Activated CD8-positive, alpha-beta memory T cell treated with anti-CD3 and anti-CD28 coated beads for 24 hours (primary cell): Measurements from ENCODE around the gene POTEF.
"Not testable (repeated sequence)": the region's sequence is repeated elsewhere in the genome, so short reads cannot be mapped to it uniquely, and the experiment has no call there.

Experiments
- DNase-seq: peaks from one replicate; pipeline ENCODE4 v3.0.0-alpha.2; 2020

Gene POTEF

GRCh38 chr2:130129120-130129829 is at the start of gene POTEF:
Gene POTEF, minus strand, starts transcription at chr2:130129222. Its CDS starts 8,707 bp downstream, at chr2:130120515.
- DNase-seq, result not testable (repeated sequence)

- not testable (repeated sequence) for DNase-seq
Observed at GRCh38 chr2:130174866-130175265, 45.8 kb upstream of the POTEF start.

DNA sequence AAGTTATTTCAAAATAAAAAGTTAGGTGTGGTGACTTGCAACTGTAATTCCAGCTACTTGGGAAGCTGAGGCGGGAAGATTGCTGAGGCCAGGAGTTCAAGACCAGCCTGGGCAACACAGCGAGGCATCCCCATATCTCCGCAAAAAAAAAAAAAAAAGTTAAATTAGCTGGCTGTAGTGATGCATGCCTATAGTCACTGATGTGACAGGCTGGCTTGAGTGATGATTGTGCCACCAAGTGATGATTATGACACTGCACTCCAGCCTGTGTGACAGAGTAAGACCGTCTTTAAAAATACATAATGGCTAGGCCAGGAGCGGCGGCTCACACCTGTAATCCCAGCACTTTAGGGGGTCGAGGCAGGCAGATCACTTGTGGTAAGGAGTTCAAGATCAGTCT is 40.9 kb upstream of the POTEF start:
- DNase-seq, result no peak

DNA sequence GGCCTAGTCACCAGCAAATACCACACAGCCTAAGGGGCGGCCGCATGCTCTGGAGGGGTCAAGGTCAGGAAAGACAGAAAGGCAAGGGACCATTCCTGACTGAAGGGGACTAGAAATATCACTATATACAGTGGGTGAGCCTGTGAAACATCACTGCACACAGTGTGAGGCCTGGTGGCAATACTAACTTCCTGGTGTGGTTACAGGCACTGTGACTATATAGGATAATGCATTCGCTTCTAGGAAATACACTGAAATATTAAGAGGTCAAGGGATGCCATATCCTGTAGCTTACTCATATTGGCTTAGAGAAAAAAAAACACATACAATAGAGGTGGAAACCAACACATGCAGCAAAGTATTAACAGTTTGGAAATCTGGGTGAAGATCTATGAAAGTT is 40.1 kb upstream of the POTEF start:
- not testable (repeated sequence) for DNase-seq

DNA sequence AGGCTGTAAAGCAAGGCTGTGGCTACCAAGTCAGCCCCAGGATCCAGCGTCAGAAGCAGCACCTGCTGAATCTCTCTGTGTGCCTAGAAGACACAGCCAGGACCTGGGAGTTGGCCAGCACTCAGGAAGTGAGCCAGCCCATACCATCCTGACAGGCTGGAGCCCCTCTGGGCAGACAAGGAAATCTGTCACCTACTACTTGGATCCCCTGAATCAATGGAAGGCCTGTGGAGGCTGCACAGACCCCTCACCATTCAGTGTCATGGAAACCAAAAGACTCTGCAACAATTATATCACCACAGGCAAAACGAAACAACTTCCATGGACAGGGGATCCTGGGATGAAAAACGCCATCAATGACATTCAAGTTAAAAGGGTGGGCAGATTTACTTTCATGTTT is 37.6 kb upstream of the POTEF start:
- DNase-seq, result not testable (repeated sequence)

- no peak for DNase-seq
Observed at GRCh38 chr2:130165293-130166016, 36.4 kb upstream of the POTEF start.

DNA sequence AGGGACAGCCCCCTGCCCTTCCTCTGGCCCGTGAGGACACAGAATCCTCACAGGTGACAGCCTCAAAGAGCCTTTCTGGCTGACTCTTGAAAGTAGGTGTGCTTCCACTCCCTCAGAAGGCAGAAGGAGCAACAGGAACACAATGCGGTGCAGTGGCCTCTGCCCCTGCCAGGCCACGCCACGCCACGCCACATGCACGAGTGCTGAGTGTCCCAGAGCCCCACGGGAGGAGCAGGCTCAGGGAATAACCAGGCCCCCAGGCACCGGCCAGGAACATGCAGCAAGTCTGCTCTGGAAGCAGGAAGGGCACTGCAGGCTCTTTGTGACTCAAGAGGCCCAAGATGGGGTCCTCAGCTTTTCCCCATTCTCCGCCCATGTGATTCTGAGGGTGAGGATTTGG is 33.9 kb upstream of the POTEF start:
- no peak for DNase-seq

GRCh38 chr2:130162486-130162885 is 33.5 kb upstream of the POTEF start:
- not testable (repeated sequence) for DNase-seq

GRCh38 chr2:130160838-130161705 is 32.0 kb upstream of the POTEF start:
- DNase-seq, result not testable (repeated sequence)

- DNase-seq, result no peak
Observed at GRCh38 chr2:130160131-130160530, 31.1 kb upstream of the POTEF start.

DNA sequence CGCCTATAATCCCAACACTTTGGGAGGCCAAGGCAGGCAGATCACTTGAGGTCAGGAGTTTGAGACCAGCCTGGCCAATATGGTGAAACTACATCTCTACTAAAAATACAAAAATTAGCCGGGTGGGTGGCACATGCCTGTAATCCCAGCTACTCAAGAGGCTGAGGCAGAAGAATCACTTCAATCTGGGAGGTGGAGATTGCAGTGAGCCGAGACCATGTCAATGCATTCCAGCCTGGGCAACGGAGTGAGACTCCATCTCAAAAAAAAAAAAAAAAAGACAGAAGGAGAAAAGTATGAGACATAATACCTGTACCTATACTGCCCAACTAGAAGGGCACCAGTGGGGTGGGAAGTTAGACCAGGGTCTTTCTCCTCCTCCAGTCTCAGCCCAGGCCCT is 30.4 kb upstream of the POTEF start:
- not testable (repeated sequence) for DNase-seq

DNA sequence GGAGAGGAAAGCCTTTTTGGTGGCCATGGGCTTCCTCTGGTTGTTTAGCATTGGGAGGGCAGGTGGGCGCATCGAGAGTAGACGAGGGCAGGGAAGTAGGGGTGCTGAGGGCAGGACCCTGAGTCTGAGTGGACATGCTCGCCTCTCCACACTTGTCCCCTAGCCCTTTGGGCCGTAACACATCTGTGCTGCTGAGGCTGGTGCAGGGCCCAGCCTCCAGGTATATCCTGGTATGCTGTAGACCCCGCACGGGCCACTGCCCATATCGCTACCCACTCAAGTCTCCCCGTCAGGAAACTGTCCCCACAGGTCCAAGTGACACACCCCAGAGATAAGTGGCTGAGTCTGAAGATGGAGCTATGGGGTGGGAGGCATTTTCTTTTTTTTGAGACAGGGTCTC is 29.6 kb upstream of the POTEF start:
- DNase-seq, result no peak

DNA sequence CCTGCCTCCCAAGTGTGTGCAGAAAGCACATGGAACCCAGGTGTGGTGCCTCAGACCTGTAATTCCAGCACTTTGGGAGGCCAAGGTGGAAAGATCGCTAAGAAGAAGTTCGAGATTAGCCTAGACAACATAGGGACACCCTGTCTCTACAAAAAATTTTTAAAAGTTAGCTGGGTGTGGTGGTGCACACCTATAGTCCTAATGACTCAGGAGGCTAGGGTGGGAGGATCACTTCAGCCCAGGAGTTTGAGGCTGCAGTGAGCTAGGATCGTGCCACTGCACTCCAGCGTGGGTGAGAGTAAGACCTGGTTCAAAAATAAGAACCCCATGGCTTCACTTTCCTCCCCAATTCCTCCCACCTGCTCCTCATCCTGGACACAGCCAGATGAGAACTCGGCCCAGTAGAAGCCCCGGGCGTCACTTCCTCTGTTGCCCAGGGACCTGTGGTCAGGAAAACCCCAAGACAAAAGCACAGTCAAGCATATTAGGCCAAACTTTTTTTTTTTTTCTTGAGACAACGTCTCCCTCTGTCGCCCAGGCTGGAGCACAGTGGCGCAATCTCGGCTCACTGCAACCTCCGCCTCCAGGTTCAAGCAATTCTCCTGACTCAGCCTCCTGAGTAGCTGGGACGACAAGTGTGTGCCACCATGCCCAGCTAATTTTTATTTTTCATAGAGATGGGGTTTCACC is 28.9 kb upstream of the POTEF start:
- not testable (repeated sequence) for DNase-seq

- not testable (repeated sequence) for DNase-seq
Observed at GRCh38 chr2:130157354-130157753, 28.3 kb upstream of the POTEF start.

DNA sequence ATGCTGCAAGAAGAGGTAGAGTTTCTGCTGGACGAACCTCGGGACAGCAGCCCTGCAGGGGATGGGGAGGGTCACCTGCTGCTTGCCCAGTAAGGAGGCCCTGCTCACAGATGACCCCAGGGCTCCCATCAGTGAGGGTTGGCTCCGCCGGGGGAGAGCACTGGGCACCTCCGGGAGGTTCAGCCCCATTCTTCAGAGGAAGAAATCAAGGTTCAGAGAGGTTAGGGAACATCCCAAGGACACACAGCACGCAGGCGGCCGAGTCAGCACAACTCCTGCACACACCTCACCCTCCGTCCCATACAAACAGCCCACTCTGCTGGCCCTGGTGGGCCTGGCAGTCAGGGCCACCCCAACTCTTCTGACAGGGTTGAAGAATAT is 27.6 kb upstream of the POTEF start:
- DNase-seq, result no peak

DNA sequence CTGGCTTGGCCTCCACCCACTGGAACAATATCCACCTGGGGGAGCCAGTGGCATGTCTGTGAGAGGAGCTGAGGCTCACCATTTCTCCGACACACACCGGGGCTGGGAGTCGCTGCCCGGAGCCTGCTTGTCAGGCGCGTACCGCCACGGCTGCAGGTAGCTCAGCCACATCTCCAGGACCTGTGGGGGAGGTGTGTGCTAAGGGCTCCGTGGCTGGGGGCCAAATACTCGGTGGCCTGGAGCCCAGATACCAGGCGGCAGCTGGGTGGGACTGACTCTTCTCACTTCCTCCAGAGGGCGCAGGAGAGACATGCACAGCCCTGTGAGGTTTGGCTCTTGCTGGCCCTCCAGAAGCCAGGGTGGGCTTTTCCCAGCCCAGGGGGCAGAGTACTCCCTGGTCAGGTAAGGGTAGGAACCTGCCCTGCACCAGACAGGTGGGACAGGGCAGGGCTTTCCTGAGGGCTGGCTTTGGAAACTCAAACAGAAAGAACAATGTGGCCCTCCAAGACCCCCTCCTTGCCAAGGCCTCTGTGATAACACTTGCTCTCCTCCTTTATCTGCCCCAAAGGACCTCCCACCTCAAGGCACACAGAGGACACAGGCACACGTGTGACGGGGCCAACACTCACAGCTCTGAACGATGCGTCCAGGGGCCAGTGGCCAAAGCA is 27.1 kb upstream of the POTEF start:
- not testable (repeated sequence) for DNase-seq

- DNase-seq, result no peak
Observed at GRCh38 chr2:130154773-130155765, 26.0 kb upstream of the POTEF start.

DNA sequence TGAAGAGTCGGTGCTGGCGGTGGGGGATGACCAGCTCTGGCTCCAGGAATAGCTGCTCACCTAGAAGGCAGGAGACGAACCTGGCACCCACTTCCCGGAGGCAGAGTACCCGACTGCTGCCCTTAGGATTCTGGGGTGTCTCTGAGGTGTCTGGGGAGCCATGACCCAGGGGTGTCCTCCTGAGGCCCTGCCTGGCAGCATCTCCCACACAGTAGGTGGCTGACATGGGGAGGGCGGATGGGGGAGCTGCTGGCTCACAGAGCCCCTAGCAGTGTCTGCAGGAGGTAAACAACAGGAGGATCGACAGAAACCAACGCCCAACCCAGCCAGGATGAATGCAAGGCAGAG is 25.4 kb upstream of the POTEF start:
- not testable (repeated sequence) for DNase-seq

- not testable (repeated sequence) for DNase-seq
Observed at GRCh38 chr2:130153721-130154422, 24.9 kb upstream of the POTEF start.
